Measurements from ENCODE around the gene PRKCE. TPM values are rescaled to one million over a fixed set of nuclear protein-coding genes. Genes with fewer than 3 reads are reported as not detected.

Gene PRKCE
- total RNA-seq, 1 experiment from 2014 or later: 2.4 TPM

DNA sequence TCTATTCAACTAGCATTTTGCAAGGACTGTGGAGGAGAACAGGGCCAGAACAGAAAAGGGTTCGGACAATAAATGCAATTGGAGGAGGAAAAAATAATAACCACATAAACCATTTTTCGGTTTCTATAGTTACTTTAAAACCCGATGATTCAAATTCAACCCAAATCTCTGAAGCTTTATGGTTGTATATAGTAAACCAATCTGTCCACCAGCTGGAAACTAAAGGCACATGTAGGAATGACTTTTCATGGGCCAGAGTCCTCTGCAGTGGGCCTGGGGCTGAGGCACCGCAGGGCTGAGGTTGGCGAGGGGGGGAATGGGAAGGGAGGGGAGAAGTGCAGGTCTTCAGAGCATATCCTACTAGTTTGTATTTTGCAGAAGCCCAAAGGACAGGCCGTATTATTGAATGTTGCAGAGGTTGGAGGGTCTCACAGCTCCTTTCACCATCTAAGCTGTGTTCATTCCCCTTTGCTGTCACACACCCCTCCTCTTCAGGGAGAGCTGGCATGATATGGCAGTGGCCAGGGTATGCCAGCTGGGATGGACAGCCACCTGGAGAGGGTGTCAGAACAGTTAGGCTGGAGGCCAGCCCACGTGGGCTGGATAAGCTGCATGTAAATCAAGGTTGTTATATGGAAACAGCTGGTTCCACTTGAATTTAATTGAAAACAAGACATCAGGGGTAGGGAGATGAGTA lies 267.1 kb downstream of the PRKCE start:
- CTCF ChIA-PET: interaction anchor here (0.5 kb wide), 1 partner anchor 155 kb away, joined by 4 read pairs; no protein-coding TSS in a partner anchor
- H3K9me3 ChIP-seq (ENCODE audit: low read depth, low read length, poor library complexity, severe bottlenecking): no peaks in the 10 kb centered on the region
- H3K27me3 ChIP-seq (replicated peaks; ENCODE audit: insufficient read depth, low read depth, low read length, poor library complexity): no peaks in the 10 kb centered on the region
- no peak overlapping the region for H3K4me3 ChIP-seq (ENCODE audit: low read depth, low read length, poor library complexity, severe bottlenecking)
- DNase-seq (ENCODE audit: low spot score): no peak
- no peaks in the 10 kb centered on the region for H3K4me1 ChIP-seq (ENCODE audit: insufficient read depth, low read length, poor library complexity, severe bottlenecking)
- no TSS peak for BruUV-seq (replicated peaks)
- TF ChIP-seq EZH2 (IDR thresholded peaks at IDR 0.05; ENCODE audit: borderline replicate concordance, low read depth, low read length, poor library complexity, severe bottlenecking): no peak
- TF ChIP-seq, protein P1, sequence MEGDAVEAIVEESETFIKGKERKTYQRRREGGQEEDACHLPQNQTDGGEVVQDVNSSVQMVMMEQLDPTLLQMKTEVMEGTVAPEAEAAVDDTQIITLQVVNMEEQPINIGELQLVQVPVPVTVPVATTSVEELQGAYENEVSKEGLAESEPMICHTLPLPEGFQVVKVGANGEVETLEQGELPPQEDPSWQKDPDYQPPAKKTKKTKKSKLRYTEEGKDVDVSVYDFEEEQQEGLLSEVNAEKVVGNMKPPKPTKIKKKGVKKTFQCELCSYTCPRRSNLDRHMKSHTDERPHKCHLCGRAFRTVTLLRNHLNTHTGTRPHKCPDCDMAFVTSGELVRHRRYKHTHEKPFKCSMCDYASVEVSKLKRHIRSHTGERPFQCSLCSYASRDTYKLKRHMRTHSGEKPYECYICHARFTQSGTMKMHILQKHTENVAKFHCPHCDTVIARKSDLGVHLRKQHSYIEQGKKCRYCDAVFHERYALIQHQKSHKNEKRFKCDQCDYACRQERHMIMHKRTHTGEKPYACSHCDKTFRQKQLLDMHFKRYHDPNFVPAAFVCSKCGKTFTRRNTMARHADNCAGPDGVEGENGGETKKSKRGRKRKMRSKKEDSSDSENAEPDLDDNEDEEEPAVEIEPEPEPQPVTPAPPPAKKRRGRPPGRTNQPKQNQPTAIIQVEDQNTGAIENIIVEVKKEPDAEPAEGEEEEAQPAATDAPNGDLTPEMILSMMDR (conservative IDR thresholded peaks at IDR 0.05; ENCODE audit: low read depth, low read length): no peak
- H3K36me3 ChIP-seq (ENCODE audit: insufficient read depth, low read length, poor library complexity, severe bottlenecking): no peaks in the 10 kb centered on the region
- intact Hi-C loops (cut with micrococcal nuclease; ENCODE audit: unreplicated experiment): no loop called here
- POLR2A ChIA-PET (ENCODE audit: low non-redundant PET): no interaction called here
- H3K27ac ChIP-seq (ENCODE audit: low read depth, low read length, poor library complexity, severe bottlenecking): no peak overlapping the region

DNA sequence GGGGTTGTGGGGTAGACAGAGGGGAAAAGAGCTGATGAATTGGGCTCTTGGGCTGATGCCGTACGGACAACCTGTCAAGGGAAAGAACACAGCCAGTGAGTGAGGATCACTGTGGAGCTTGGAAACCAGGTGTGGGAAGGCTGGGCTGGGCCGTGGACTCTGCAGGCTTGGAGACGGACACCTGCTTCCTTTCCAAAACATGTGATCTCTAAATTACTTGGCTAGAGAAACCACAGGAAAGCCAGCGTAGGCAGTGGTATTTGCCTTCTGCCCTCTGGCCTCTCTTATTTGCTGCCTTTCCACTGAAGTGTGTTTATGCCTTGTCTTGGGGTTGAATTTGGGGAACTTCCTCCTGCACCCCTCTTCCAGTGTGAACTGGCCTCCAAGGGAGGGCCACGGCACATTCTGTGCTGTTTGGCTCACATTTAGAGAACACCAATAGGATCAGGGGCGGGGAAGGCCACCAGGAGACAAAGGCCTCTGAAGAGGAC lies 267.7 kb downstream of the PRKCE start:
- BruUV-seq (replicated peaks): no TSS peak
- TF ChIP-seq EZH2 (IDR thresholded peaks at IDR 0.05; ENCODE audit: borderline replicate concordance, low read depth, low read length, poor library complexity, severe bottlenecking): no peak
- TF ChIP-seq, protein P1 (conservative IDR thresholded peaks at IDR 0.05; ENCODE audit: low read depth, low read length): no peak
- DNase-seq (ENCODE audit: low spot score): no peak
- ChIA-PET POLR2A (ENCODE audit: low non-redundant PET) (no interaction called here), CTCF (interaction anchor here (0.5 kb wide), 1 partner anchor 155 kb away, joined by 4 read pairs; no protein-coding TSS in a partner anchor)
- Histone ChIP-seq H3K27me3 (replicated peaks; ENCODE audit: insufficient read depth, low read depth, low read length, poor library complexity) (no peaks in the 10 kb centered on the region), H3K4me3 (ENCODE audit: low read depth, low read length, poor library complexity, severe bottlenecking) (no peak overlapping the region), H3K9me3 (ENCODE audit: low read depth, low read length, poor library complexity, severe bottlenecking) (no peaks in the 10 kb centered on the region), H3K36me3 (ENCODE audit: insufficient read depth, low read length, poor library complexity, severe bottlenecking) (no peaks in the 10 kb centered on the region), H3K4me1 (ENCODE audit: insufficient read depth, low read length, poor library complexity, severe bottlenecking) (no peaks in the 10 kb centered on the region), H3K27ac (ENCODE audit: low read depth, low read length, poor library complexity, severe bottlenecking) (no peak overlapping the region)
- intact Hi-C loops (cut with micrococcal nuclease; ENCODE audit: unreplicated experiment): no loop called here

DNA sequence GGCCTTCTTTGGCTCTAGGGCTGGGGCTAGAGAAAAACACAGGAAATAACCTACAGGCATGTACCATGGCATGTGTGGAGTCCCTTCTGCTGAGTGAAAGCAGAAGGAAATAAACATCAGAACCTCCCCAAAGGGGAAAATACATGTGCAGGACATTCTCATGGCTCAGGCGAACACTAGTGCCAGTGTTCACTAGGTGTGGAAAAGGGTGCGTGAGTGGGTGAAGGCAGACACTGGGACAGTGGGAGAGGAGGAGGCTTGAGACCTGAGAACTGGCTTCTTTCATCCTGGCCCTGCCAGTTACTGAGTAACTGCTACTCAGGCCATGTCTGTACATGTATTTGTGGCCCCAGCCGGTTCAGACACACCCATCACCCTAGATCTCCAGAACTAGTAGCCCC lies 268.2 kb downstream of the PRKCE start:
- Histone ChIP-seq H3K27me3 (replicated peaks; ENCODE audit: insufficient read depth, low read depth, low read length, poor library complexity) (no peaks in the 10 kb centered on the region), H3K4me1 (ENCODE audit: insufficient read depth, low read length, poor library complexity, severe bottlenecking) (no peaks in the 10 kb centered on the region), H3K9me3 (ENCODE audit: low read depth, low read length, poor library complexity, severe bottlenecking) (no peaks in the 10 kb centered on the region), H3K27ac (ENCODE audit: low read depth, low read length, poor library complexity, severe bottlenecking) (no peak overlapping the region), H3K36me3 (ENCODE audit: insufficient read depth, low read length, poor library complexity, severe bottlenecking) (no peaks in the 10 kb centered on the region), H3K4me3 (ENCODE audit: low read depth, low read length, poor library complexity, severe bottlenecking) (no peak overlapping the region)
- POLR2A ChIA-PET (ENCODE audit: low non-redundant PET): no interaction called here
- intact Hi-C loops (cut with micrococcal nuclease; ENCODE audit: unreplicated experiment): no loop called here
- BruUV-seq (replicated peaks): no TSS peak
- CTCF ChIA-PET: no interaction called here
- TF ChIP-seq EZH2 (IDR thresholded peaks at IDR 0.05; ENCODE audit: borderline replicate concordance, low read depth, low read length, poor library complexity, severe bottlenecking): no peak
- TF ChIP-seq, protein P1 (conservative IDR thresholded peaks at IDR 0.05; ENCODE audit: low read depth, low read length): no peak
- DNase-seq (ENCODE audit: low spot score): no peak
